H1 (cell line): ENCODE results near the gene EVX2. TPM values are rescaled to one million over a fixed set of nuclear protein-coding genes. Genes with fewer than 3 reads are reported as not detected.

Experiments used
- CHD7 ChIP-seq: fragments of 300-600 bp; sonication (generic); IDR thresholded peaks from 2 replicates; pipeline ENCODE4 v1.7.1; 2012; ENCODE audit warnings: low read length, moderate library complexity, mild to moderate bottlenecking, inconsistent platforms; ENCODE audit not compliant: insufficient replicate concordance
- CTCF ChIP-seq, 3 experiments: IDR thresholded peaks; 1 replicate in 2 of 3; 2 replicates in 1 of 3; pipeline versions ENCODE4 v1.5.1 to v1.6.1; 2011; ENCODE audit warnings: low read length in 3 of 3, mild to moderate bottlenecking in 3 of 3, inconsistent platforms in 2 of 3, low read depth in 1 of 3, moderate library complexity in 1 of 3; ENCODE audit not compliant: insufficient read depth in 1 of 3; ENCODE audit errors: control extremely low read depth in 1 of 3
- GTF2F1 ChIP-seq: IDR thresholded peaks from 2 replicates; pipeline ENCODE4 v1.6.1; 2012; ENCODE audit warnings: low read depth, low read length, improper control_type of control experiment, borderline replicate concordance
- JUN ChIP-seq: IDR thresholded peaks from 2 replicates; pipeline ENCODE4 v1.6.1; 2011; ENCODE audit warnings: low read depth, mild to moderate bottlenecking, improper control_type of control experiment, low read length
- MAFK ChIP-seq: IDR thresholded peaks from 2 replicates; pipeline ENCODE4 v1.6.1; 2012; ENCODE audit warnings: low read depth, mild to moderate bottlenecking, improper control_type of control experiment, low read length
- POLR2A ChIP-seq, 2 experiments: IDR thresholded peaks; 1 replicate in 1 of 2; 2 replicates in 1 of 2; pipeline ENCODE4 v1.6.1; 2011; ENCODE audit warnings: low read depth in 2 of 2, low read length in 2 of 2, mild to moderate bottlenecking in 2 of 2; ENCODE audit errors: control extremely low read depth in 1 of 2
- TCF12 ChIP-seq: IDR thresholded peaks from 2 replicates; pipeline ENCODE4 v1.6.1; 2011; ENCODE audit warnings: low read depth, mild to moderate bottlenecking, low read length
- polyA plus RNA-seq, 7 experiments: library from polyadenylated mRNA; depleted of rRNA in 3 of 7; stranded (reverse) in 5 of 7; unstranded in 2 of 7; fragments of >200 nt in 5 of 7; fragments of 200-250 nt in 2 of 7; gene quantifications; 1 replicate in 5 of 7; 2 replicates in 1 of 7; 4 replicates in 1 of 7; pipeline versions ENCODE4 v1.2.1 to v1.2.3, GENCODE V29; 2011 to 2013; ENCODE audit warnings: missing spikeins in 2 of 7, mixed read lengths in 2 of 7
- total RNA-seq: library from RNA; stranded (reverse); fragmentation: NEBNext Ultra II Directional; extraction: Animal tissue kit (Norgen Biotek cat#: 25700); gene quantifications from 2 replicates; pipeline ENCODE4 v1.2.1, GENCODE V29; 2021

EVX2 gene
- total and polyA plus RNA-seq, 2 of the 8 experiments (the other 6 are each of a cell fraction or from before 2014, with no cell fraction given) = not detected

GRCh38 chr2:176092270-176093144 lies 8.7 kb upstream of the EVX2 start, which contains the start of gene HOXD13 (continued):
- TF ChIP-seq CHD7 (no peak), TCF12 (0 out of 2 replicates have a peak, but pooled peaks have one; percentile 25), POLR2A (IDR thresholded peaks at IDR 0.05; ENCODE audit: control extremely low read depth in 1 of 2, low read depth in 2 of 2, low read length in 2 of 2) (no peak), GTF2F1 (no peak), JUN (no peak), MAFK (no peak), CTCF (IDR thresholded peaks at IDR 0.05; ENCODE audit: control extremely low read depth in 1 of 3, insufficient read depth in 1 of 3, low read depth in 1 of 3, low read length in 3 of 3) (no peak)
